Loucy (cell line): ENCODE data around the gene BRWD1.

Experiments used
- CTCF ChIP-seq: fragments of 200-600 bp; sonication (generic); conservative IDR thresholded peaks from 2 replicates; pipeline ENCODE4 v1.5.1; 2014; ENCODE audit warnings: mild to moderate bottlenecking, antibody characterized with exemption, low read length
- EZH2phosphoT487 ChIP-seq: fragments of 200-600 bp; IDR thresholded peaks from 2 replicates; pipeline ENCODE4 v1.6.1; 2018; ENCODE audit warnings: antibody characterized with exemption, mild to moderate bottlenecking, moderate library complexity, borderline replicate concordance

DNA sequence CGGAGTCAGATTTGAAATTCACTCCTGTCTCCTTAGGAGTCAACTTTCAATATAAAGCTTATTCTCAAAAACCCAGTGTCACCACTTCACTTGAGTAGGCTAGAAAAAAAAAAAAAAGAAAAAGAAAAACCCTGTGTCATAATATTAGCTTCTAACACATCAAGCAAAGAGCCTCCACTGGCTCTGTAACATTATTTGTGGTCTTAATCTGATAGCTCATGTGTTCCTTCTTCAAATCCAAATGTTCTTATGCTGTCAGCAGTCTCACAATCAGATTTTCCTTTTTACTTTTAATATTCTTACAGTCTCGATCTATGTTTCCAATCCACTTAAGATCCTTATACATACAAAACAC is 104.1 kb downstream of the BRWD1 start:
- no peak for TF ChIP-seq CTCF
- TF ChIP-seq EZH2phosphoT487, result no peak
